ENCODE data around the gene GALNT6. TPM values are rescaled to one million over a fixed set of nuclear protein-coding genes. Genes with fewer than 3 reads are reported as not detected.

Gene GALNT6
- total RNA-seq, 1 donor from 2014 or later: 35.0 TPM

Other genes with a start within 250 kb of the GALNT6 start
- gene TFCP2, start 218.3 kb downstream of the GALNT6 start, total RNA-seq: 14.2 and 19.1 TPM in 2 replicates
- gene POU6F1, start 173.3 kb downstream of the GALNT6 start, total RNA-seq: 2.6 and 3.9 TPM in 2 replicates
- 244 and 271 TPM in 2 replicates for gene DAZAP2, start 152.6 kb downstream of the GALNT6 start, total RNA-seq
- 15.7 and 24.5 TPM in 2 replicates for gene SMAGP, start 121.0 kb downstream of the GALNT6 start, total RNA-seq
- gene BIN2, start 67.2 kb downstream of the GALNT6 start, total RNA-seq: not detected in 2 replicates
- gene CELA1, start 44.7 kb downstream of the GALNT6 start, total RNA-seq: not detected in 2 replicates
- gene SLC4A8, start 33.4 kb upstream of the GALNT6 start, total RNA-seq: 1.0 and 1.7 TPM in 2 replicates
- 1.3 and 3.1 TPM in 2 replicates for gene SCN8A, start 199.8 kb upstream of the GALNT6 start, total RNA-seq

Measured in kidney epithelial cell (primary cell).